ENCODE results near the gene CCL5.

DNA sequence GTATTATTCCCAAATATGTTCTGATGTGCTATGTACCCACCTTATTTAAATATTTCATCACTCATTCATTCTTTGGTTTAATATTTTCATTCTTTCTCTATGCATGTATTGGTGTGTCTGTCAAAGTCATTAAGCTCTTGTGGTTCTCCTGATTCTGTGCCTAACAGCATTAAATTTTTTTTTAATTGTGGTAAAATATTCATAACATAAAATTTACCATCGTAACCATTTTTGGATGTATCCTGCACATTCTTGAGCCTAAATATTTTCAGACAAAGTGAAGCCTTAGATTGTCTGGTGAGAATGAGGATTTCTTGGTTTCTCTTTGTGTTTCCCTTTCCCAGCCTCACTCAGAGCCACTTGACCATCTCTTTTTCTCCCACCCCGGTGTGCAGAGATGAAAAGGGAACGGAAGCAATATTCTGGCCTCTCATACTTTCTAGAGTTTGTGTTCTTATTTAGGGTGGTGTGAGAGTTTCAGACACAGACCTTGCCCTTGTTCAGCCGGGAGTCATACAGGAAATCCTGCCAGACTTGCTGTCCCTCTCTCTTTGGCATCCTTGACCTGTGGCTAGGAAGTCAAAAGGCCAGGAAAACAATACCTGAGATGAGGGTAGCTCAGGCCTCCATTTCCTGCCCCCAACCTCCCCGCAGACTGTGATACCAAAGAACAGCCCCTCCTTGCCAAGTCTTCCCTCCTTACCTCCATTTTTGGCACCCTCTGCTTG lies 4.9 kb downstream of the CCL5 start:
- no peak for TF ChIP-seq POLR2AphosphoS5 (IDR thresholded peaks at IDR 0.05; ENCODE audit: low read depth, low read length)
- TF ChIP-seq SIN3A (IDR thresholded peaks at IDR 0.05; ENCODE audit: borderline replicate concordance, insufficient read depth, low read length) = no peak
- TF ChIP-seq, protein P1, sequence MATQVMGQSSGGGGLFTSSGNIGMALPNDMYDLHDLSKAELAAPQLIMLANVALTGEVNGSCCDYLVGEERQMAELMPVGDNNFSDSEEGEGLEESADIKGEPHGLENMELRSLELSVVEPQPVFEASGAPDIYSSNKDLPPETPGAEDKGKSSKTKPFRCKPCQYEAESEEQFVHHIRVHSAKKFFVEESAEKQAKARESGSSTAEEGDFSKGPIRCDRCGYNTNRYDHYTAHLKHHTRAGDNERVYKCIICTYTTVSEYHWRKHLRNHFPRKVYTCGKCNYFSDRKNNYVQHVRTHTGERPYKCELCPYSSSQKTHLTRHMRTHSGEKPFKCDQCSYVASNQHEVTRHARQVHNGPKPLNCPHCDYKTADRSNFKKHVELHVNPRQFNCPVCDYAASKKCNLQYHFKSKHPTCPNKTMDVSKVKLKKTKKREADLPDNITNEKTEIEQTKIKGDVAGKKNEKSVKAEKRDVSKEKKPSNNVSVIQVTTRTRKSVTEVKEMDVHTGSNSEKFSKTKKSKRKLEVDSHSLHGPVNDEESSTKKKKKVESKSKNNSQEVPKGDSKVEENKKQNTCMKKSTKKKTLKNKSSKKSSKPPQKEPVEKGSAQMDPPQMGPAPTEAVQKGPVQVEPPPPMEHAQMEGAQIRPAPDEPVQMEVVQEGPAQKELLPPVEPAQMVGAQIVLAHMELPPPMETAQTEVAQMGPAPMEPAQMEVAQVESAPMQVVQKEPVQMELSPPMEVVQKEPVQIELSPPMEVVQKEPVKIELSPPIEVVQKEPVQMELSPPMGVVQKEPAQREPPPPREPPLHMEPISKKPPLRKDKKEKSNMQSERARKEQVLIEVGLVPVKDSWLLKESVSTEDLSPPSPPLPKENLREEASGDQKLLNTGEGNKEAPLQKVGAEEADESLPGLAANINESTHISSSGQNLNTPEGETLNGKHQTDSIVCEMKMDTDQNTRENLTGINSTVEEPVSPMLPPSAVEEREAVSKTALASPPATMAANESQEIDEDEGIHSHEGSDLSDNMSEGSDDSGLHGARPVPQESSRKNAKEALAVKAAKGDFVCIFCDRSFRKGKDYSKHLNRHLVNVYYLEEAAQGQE (IDR thresholded peaks at IDR 0.05; ENCODE audit: insufficient read depth in 1 of 2, low read depth in 2 of 2, low read length in 2 of 2) = no peak
- no peak for TF ChIP-seq TAF1 (IDR thresholded peaks at IDR 0.05; ENCODE audit: borderline replicate concordance, insufficient read depth, low read length)
- TF ChIP-seq FOXP2 (optimal IDR thresholded peaks at IDR 0.05; ENCODE audit: borderline replicate concordance, extremely low read depth, extremely low read length, insufficient read depth) = no peak

Data from PFSK-1 (cell line).